NCI-H2196 (cell line): Measurements from ENCODE around the gene DDA1.

ENCODE experiments used
- DNase-seq: peaks from one replicate; lab custom pipeline; 2025; ENCODE audit not compliant: unreplicated experiment; lab: John Stamatoyannopoulos, UW

DDA1 gene

GRCh38 chr19:17328517-17329365 is 19.4 kb downstream of the DDA1 start:
- no peak for DNase-seq

GRCh38 chr19:17329366-17330261 is 20.3 kb downstream of the DDA1 start:
- no peak for DNase-seq

- no peak for DNase-seq
Measured at GRCh38 chr19:17330262-17331044, 21.1 kb downstream of the DDA1 start.

- DNase-seq = peak; percentile 39
Measured at GRCh38 chr19:17331045-17331558, 21.7 kb downstream of the DDA1 start.

- no peak for DNase-seq
Measured at GRCh38 chr19:17332360-17332676, 23.0 kb downstream of the DDA1 start.

GRCh38 chr19:17332677-17333581 is 23.6 kb downstream of the DDA1 start:
- DNase-seq = peak; percentile 85

- DNase-seq = no peak
Measured at GRCh38 chr19:17333611-17334413, 24.4 kb downstream of the DDA1 start.

- DNase-seq = peak; percentile 100
Measured at GRCh38 chr19:17334414-17335409, 25.3 kb downstream of the DDA1 start, which contains the start of gene ANO8. ANO8 (minus strand) TSS chr19:17334855; CDS start chr19:17334670, 185 bp downstream.

GRCh38 chr19:17335575-17335974 is 26.2 kb downstream of the DDA1 start:
- peak; percentile 23 for DNase-seq

GRCh38 chr19:17336872-17337674 is 27.7 kb downstream of the DDA1 start, which contains the start of gene GTPBP3:
GTPBP3 (plus strand) TSS chr19:17337553; CDS start chr19:17337612, 59 bp downstream.
- DNase-seq = peak; percentile 100

GRCh38 chr19:17337675-17338432 is 28.5 kb downstream of the DDA1 start:
- peak; percentile 32 for DNase-seq

GRCh38 chr19:17338433-17339078 is 29.2 kb downstream of the DDA1 start:
- DNase-seq = no peak

GRCh38 chr19:17339088-17339741 is 29.9 kb downstream of the DDA1 start:
- peak; percentile 23 for DNase-seq

GRCh38 chr19:17340302-17340870 is 31.0 kb downstream of the DDA1 start:
- DNase-seq = no peak

- DNase-seq = no peak
Measured at GRCh38 chr19:17340871-17341357, 31.6 kb downstream of the DDA1 start.
